Ascending aorta (tissue), 2 donors: ENCODE data around the gene ERC1. TPM values are rescaled to one million over a fixed set of nuclear protein-coding genes. Genes with fewer than 3 reads are reported as not detected.

Experiments used
- DNase-seq, 2 donors: peaks; one replicate each; pipeline ENCODE4 v3.0.0-alpha.2; 2019; ENCODE audit warnings: low spot score in 2 of 2
- H3K27ac ChIP-seq, 2 donors: fragments of 200-600 bp; sonication (generic); one replicate each; pipeline ENCODE4 v1.5.1; 2016 to 2017; ENCODE audit warnings: mild to moderate bottlenecking in 1 of 2
- H3K27me3 ChIP-seq: fragments of 200-600 bp; sonication (generic); one replicate; pipeline ENCODE4 v1.5.1; 2017
- H3K36me3 ChIP-seq, 2 donors: fragments of 200-600 bp; sonication (generic); one replicate each; pipeline ENCODE4 v1.5.1; 2016
- H3K4me1 ChIP-seq, 2 donors: fragments of 200-600 bp; sonication (generic); one replicate each; pipeline ENCODE4 v1.5.1; 2016 to 2017; ENCODE audit warnings: mild to moderate bottlenecking in 1 of 2
- H3K4me3 ChIP-seq, 2 donors: fragments of 200-600 bp; sonication (generic); one replicate each; pipeline ENCODE4 v1.5.1; 2016 to 2017; ENCODE audit warnings: mild to moderate bottlenecking in 1 of 2
- H3K9me3 ChIP-seq, 2 donors: fragments of 200-600 bp; sonication (generic); one replicate each; pipeline ENCODE4 v1.5.1; 2016
- intact Hi-C: fragments of 100-400 bp; cut with DNase I; formaldehyde crosslinking; loops from one replicate; pipeline ENCODE4 v1.15.1; 2023
- total RNA-seq: library from RNA; depleted of rRNA; stranded (reverse); fragments of >200 nt; gene quantifications from one replicate; pipeline ENCODE4 v1.1.0, GENCODE V29; 2016
- TF ChIP-seq, protein P1 (sequence below), 3 experiments: fragments of 200-600 bp in 2 of 3; fragments of 450-650 bp in 1 of 3; sonication (generic) in 2 of 3; IDR thresholded peaks; one replicate each; pipeline ENCODE4 v1.5.1; 2016 to 2019; ENCODE audit warnings: antibody characterized with exemption in 3 of 3, mild to moderate bottlenecking in 1 of 3, moderate library complexity in 1 of 3

ERC1 gene
- total RNA-seq, 1 donor from 2014 or later: 41.4 TPM

DNA sequence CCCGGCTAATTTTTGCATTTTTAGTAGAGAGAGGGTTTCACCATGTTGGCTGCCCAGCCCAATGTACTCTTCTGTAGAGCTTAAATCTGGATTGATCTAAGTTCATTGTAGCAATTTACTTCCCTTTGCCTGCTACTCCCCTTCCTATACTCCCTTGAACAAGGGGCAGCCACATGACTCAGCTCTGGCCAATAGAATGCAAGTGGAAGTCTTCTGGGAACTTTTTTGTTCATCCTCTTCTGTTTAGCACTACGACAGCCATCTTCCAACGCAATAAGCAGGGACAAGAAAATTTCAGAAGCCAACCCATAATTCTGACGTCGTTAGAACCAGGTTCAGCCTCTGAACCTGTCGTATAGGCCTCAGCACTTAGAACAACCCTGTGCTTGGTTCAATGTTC is 35.1 kb upstream of the ERC1 start:
- Histone ChIP-seq H3K27ac (no peak overlapping the region), H3K36me3 (no peaks in the 10 kb centered on the region), H3K4me3 (no peak overlapping the region), H3K4me1 (no peaks in the 10 kb centered on the region), H3K9me3 (no peaks in the 10 kb centered on the region), H3K27me3 (no peaks in the 10 kb centered on the region)
- intact Hi-C loops: no loop called here
- no peak for DNase-seq
- TF ChIP-seq, protein P1, sequence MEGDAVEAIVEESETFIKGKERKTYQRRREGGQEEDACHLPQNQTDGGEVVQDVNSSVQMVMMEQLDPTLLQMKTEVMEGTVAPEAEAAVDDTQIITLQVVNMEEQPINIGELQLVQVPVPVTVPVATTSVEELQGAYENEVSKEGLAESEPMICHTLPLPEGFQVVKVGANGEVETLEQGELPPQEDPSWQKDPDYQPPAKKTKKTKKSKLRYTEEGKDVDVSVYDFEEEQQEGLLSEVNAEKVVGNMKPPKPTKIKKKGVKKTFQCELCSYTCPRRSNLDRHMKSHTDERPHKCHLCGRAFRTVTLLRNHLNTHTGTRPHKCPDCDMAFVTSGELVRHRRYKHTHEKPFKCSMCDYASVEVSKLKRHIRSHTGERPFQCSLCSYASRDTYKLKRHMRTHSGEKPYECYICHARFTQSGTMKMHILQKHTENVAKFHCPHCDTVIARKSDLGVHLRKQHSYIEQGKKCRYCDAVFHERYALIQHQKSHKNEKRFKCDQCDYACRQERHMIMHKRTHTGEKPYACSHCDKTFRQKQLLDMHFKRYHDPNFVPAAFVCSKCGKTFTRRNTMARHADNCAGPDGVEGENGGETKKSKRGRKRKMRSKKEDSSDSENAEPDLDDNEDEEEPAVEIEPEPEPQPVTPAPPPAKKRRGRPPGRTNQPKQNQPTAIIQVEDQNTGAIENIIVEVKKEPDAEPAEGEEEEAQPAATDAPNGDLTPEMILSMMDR (IDR thresholded peaks at IDR 0.05): no peak

DNA sequence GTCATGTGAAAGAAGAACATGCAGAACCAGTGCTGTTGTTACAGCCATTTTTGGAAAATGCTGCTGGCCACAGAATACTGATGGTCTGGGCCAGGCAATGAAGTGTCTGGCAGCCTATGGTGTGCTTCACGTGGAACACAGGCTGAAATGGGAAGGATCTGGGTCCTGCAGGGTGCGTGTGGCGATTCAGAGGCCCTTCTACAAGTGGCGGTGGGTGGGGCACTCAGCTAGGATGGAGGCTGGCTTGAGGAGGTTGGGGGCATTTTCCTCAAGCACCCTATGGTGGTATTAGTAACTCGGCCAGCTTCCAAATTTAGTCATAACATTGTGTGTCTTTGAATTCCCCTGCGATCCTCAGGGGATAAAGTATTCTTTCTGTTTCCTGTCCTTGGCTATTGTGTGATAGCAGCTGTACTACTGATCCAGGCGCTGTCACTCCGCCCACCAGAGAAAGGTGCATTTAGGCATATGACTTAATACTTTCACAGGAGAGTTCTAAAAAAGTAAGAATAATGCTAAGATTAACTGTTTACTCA is 32.4 kb upstream of the ERC1 start:
- intact Hi-C loops: no loop called here
- Histone ChIP-seq H3K27me3 (no peaks in the 10 kb centered on the region), H3K36me3 (no peaks in the 10 kb centered on the region), H3K9me3 (no peaks in the 10 kb centered on the region), H3K4me3 (no peak overlapping the region), H3K4me1 (no peaks in the 10 kb centered on the region), H3K27ac (no peak overlapping the region)
- TF ChIP-seq, protein P1 (IDR thresholded peaks at IDR 0.05): no peak
- no peak for DNase-seq

DNA sequence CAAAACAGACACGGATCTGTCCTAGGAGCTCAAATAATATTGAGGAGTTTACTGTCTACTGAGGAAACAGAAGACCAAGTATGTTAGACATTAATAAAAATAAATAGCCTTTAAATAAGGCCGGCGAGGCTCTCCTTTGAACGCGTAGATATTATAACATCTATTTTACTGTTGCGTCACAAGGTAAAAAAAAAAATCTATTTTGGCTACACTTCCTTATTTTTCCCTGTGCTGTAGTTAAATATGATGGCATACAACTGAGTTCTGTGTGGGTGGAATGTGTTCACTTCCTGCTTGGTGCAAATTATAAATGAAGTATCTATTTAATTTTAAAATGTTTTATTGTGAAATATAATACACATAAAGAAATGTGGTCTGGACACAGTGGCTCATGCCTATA is 24.3 kb upstream of the ERC1 start:
- intact Hi-C loops: no loop called here
- Histone ChIP-seq H3K27me3 (no peaks in the 10 kb centered on the region), H3K9me3 (no peaks in the 10 kb centered on the region), H3K4me3 (no peak overlapping the region), H3K4me1 (no peaks in the 10 kb centered on the region), H3K36me3 (no peaks in the 10 kb centered on the region), H3K27ac (no peak overlapping the region)
- TF ChIP-seq, protein P1 (IDR thresholded peaks at IDR 0.05): no peak
- DNase-seq: no peak

DNA sequence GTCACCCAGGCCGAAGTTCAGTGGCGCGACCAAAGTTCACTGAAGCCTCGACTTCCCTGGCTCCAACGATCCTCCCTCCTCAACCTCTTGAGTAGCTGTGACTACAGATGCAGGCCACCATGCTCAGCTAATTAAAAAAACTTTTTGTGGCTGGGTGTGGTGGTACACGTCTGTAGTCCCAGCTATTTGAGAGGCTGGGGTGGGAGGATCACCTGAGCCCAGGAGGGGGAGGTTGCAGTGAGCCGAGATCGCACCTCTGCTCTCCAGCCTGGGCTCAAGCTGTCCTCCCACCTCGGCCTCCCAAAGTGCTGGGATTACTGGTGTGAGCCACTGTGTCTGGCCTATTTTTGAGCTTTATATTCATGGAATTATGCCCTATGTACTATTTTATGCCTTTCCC is 23.4 kb upstream of the ERC1 start:
- intact Hi-C loops: no loop called here
- TF ChIP-seq, protein P1 (IDR thresholded peaks at IDR 0.05): no peak
- no peak overlapping the region for H3K4me3 ChIP-seq
- H3K27ac ChIP-seq: no peak overlapping the region
- H3K36me3 ChIP-seq: no peaks in the 10 kb centered on the region
- H3K27me3 ChIP-seq: no peaks in the 10 kb centered on the region
- H3K9me3 ChIP-seq: no peaks in the 10 kb centered on the region
- H3K4me1 ChIP-seq: no peaks in the 10 kb centered on the region
- DNase-seq: no peak

DNA sequence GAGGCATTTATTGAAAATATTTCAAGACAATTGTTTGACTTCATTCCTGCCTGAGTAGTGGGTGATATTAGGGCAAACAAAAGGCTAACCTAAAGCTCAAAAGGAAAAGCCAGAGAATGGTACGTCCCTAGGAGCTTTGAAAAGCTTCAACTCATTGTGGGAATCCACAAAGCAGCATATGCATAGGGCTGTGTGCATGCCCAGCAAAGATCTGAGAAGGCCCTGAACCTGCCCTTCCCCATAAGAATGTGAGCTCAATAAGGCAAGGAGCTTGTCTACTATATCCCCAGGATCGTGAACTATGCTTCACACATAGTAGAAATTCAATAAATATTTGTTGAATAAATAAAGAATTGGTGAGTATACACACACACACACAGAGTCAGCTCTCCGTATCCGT is 22.5 kb upstream of the ERC1 start:
- TF ChIP-seq, protein P1 (IDR thresholded peaks at IDR 0.05): no peak
- intact Hi-C loops: no loop called here
- Histone ChIP-seq H3K4me3 (no peak overlapping the region), H3K27ac (no peak overlapping the region), H3K9me3 (no peaks in the 10 kb centered on the region), H3K36me3 (no peaks in the 10 kb centered on the region), H3K4me1 (no peaks in the 10 kb centered on the region), H3K27me3 (no peaks in the 10 kb centered on the region)
- DNase-seq: no peak

DNA sequence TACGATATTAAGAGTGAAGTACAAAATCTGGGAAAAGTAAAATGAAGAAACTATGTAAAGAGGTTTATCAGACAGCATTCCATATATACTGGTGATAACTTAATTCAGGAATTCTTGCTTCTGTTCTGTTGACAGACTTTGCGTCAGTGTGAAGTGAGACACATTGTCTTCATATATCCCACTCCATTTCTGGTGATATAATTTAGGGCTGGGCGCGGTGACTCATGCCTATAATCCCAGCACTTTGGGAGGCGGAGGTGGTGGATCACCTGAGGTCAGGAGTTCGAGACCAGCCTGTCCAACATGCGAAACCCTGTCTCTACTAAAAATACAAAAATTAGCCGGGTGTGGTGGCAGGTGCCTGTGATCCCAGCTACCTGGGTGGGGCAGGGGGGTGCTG is 21.2 kb upstream of the ERC1 start:
- Histone ChIP-seq H3K36me3 (no peaks in the 10 kb centered on the region), H3K27ac (no peak overlapping the region), H3K27me3 (no peaks in the 10 kb centered on the region), H3K9me3 (no peaks in the 10 kb centered on the region), H3K4me1 (no peaks in the 10 kb centered on the region), H3K4me3 (no peak overlapping the region)
- DNase-seq: no peak
- intact Hi-C loops: no loop called here
- TF ChIP-seq, protein P1 (IDR thresholded peaks at IDR 0.05): no peak
